Measurements from ENCODE around the gene TTC9C.
A peak's percentile ranks its signal among the peaks of the same experiment; 100 is the strongest.
"Not testable (repeated sequence)": the region's sequence is repeated elsewhere in the genome, so short reads cannot be mapped to it uniquely, and the experiment has no call there.

Gene TTC9C

DNA sequence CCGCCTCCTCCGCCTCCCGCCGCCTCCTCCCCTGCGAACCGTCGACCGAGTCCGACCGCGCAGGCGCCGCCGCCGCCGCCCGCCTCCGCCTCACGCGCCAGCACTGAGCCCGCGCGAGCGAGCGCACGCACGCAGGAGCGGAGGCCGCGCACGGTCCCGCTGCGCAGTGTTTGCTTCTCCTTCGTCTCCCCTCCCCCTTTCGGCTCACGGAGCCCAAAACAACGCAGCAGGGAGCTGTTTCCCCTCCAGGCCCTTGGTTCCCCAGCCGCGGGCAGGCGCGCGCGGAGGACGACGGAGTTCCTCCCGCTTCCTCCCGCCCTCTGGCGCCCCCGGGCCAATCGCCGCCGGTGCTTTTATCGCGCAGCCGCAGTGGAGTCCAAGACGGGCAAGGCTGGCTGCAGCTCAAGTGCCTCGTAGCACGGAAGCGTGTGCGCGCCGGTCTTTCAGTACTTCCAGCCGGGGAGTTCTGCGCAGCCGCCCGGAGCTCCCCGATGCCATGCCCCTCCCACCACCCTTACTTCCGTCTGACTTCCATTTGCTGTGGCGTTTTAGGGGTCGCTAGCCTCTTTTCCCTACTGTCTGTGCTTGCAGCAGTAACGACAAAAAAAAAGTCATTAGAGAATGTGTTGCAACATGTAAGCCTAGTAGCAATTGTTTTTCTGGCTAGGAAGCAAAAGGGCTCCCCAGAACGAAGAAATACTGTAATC lies 968 bp upstream of the TTC9C start, which contains the start of gene HNRNPUL2:
Gene HNRNPUL2, minus strand, starts transcription at position 293 of the 707 bp plus-strand sequence. CDS start 301 bp downstream, outside the sequence.
- TF ChIP-seq, protein P1, sequence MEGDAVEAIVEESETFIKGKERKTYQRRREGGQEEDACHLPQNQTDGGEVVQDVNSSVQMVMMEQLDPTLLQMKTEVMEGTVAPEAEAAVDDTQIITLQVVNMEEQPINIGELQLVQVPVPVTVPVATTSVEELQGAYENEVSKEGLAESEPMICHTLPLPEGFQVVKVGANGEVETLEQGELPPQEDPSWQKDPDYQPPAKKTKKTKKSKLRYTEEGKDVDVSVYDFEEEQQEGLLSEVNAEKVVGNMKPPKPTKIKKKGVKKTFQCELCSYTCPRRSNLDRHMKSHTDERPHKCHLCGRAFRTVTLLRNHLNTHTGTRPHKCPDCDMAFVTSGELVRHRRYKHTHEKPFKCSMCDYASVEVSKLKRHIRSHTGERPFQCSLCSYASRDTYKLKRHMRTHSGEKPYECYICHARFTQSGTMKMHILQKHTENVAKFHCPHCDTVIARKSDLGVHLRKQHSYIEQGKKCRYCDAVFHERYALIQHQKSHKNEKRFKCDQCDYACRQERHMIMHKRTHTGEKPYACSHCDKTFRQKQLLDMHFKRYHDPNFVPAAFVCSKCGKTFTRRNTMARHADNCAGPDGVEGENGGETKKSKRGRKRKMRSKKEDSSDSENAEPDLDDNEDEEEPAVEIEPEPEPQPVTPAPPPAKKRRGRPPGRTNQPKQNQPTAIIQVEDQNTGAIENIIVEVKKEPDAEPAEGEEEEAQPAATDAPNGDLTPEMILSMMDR (conservative IDR thresholded peaks at IDR 0.05; ENCODE audit: low read depth, low read length) = peak; percentile 22

DNA sequence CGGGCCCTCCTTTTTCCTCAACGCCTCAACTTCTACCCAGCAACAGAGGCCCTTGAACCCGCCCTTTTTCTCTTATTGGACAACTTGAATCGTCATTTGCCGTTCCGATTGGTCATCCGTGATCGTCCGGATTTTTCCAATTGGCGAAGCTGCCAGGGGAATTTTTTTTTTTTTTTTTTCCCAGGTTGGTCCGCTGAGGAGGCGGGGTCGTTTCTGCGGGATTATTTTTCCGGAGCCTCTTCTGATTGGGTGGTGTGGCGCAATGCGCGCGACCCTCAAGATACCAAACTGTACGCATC lies 465 bp upstream of the TTC9C start:
- peak; percentile 90 for DNase-seq (ENCODE audit: low read depth)
- TF ChIP-seq, protein P1 (conservative IDR thresholded peaks at IDR 0.05; ENCODE audit: low read depth, low read length) = no peak
- H3K4me3 ChIP-seq (ENCODE audit: low read length) = peak overlapping the region; percentile 84

More for the DNA sequence above, 968 bp upstream of the TTC9C start, which contains the start of gene HNRNPUL2:
- peak within 1 kb of the TSS; percentile 84 for H3K4me3 ChIP-seq (ENCODE audit: low read length)
- DNase-seq (ENCODE audit: low read depth) = peak; percentile 96

DNA sequence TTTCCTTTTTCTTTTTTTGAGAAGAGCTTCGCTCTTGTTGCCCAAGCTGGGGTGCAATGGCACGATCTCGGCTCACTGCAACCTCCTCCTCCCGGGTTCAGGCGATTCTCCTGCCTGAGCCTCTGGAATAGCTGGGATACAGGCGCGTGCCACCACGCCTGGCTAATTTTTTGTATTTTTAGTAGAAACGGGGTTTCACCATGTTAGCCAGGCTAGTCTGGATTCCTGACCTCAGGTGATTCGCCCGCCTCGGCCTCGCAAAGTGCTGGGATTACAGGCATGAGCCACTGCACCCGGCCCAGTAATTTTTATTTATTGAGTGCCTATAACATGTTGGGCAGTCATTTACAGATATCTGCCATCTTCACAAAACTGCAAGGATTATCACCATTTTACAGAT lies 1.8 kb downstream of the TTC9C start:
- peak overlapping the region; percentile 84 for H3K4me3 ChIP-seq (ENCODE audit: low read length)
- not testable (repeated sequence) for DNase-seq (ENCODE audit: low read depth)

DNA sequence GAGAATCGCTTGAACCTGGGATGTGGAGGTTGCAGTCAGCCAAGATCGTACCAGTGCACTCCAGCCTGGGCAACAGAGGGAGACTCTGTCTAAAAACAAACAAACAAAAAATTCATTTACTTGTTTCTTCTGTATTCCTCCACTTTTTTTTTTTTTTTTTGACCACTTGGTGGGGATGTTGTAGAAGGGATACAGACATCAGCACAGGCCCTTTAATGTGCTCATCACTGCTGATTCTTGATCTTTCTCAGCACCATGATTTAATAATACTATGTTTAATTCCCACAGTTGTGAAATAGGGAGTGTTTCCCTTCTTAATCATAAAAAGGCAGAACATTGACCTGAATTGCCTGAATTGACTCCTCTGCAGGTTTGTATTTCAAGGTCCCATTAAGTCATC lies 4.5 kb downstream of the TTC9C start:
- TF ChIP-seq, protein P1 (conservative IDR thresholded peaks at IDR 0.05; ENCODE audit: low read depth, low read length) = peak; percentile 8

DNA sequence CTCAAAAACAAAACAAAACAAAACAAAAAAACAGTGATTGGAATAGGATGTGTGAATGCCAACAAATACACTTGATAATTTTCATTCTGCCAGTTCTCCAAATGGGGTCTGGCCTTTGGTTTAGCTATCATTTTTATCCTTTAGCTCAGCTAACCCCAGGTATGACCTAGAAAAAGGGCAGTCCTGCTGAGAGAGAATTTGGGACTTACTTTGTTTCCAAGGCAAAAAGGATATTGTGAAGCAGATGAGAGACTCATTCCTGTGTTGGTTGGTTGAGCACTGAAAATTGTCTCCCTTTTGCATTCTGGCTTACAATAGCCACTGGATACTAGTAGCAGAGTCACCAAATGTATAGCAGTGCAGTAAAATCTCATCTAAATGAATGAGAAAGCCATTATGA lies 8.9 kb downstream of the TTC9C start:
- no peak overlapping the region for H3K4me3 ChIP-seq (ENCODE audit: low read length)
- no peak for DNase-seq (ENCODE audit: low read depth)
- TF ChIP-seq, protein P1 (conservative IDR thresholded peaks at IDR 0.05; ENCODE audit: low read depth, low read length) = no peak

More for the DNA sequence above, 4.5 kb downstream of the TTC9C start:
- DNase-seq (ENCODE audit: low read depth) = no peak
- H3K4me3 ChIP-seq (ENCODE audit: low read length) = no peak overlapping the region

DNA sequence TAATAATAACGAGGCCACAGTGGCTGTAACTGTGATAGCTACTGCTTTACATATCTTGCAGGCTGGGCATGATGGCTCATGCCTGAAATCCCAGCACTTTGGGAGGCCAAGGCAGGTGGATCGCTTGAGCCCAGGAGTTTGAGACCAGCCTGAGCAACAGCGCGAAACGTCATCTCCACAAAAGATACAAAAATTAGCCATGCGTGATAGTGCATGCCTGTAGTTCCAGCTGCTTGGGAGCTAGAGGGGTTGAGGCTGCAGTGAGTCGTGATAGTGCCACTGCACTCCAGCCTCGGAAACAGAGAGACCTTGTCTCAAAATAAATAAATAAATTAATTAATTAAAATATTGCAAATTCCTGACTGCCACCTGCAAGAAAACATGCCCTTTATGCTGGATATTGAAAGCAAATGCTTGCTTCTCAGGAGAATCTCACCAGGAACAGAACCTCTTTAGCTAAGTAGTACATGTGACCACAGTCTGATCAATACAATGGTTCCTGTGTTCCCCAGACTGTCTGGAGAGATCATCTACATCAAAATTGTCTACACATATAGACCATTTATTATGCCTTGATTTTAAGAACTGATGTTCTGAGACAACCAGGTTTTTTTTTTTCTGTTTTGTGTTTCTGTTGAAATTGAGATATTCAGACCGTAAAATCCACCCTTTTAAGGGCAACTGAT lies 19.3 kb downstream of the TTC9C start:
- H3K4me3 ChIP-seq (ENCODE audit: low read length) = no peak overlapping the region
- TF ChIP-seq, protein P1 (conservative IDR thresholded peaks at IDR 0.05; ENCODE audit: low read depth, low read length) = no peak
- DNase-seq (ENCODE audit: low read depth) = no peak

DNA sequence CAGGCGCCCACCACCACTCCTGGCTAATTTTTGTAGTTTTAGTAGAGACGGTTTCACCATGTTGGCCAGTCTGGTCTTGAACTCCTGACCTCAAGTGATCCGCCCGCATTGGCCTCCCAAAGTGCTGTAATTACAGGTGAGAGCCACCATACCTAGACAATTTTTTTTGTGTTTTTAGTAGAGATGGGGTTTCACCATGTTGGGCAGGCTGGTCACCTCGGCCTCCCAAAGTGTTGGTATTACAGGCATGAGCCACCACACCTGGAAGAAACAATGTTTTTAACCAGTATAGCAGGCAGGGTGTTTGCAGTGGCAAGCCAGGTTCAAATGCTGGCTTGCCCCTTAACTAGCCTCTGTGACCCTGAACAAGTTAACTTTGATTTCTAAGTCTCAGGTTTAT lies 21.6 kb downstream of the TTC9C start:
- not testable (repeated sequence) for H3K4me3 ChIP-seq (ENCODE audit: low read length); DNase-seq (ENCODE audit: low read depth)

DNA sequence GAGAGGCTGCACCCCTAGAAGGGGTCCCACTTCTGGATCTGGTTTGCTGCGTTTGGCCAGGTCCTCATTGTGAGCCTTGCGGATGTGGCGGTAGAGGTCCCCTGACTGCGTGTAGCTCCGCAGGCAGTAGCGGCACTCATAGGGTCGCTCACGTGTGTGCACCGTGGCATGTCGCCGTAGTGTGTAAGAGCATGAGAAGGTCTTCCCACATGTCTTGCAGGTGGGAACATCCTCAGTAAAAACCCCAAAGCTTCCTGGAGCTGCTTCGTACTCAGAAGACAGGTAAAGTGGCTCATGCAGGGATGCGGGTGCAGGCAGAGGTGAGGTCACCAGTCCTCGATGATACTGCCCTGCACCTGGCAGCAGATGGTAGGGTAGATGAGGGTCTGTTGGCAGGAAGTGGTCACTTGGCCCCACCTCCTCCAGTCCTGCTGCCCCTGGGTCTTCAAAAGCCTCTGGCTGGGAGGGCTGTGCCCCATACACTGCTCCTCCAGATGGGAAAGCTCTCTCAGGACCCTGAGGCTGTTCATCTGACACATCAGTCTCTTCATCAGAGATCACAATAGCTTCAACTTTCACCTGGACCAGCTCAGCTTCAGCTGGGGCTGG lies 24.0 kb downstream of the TTC9C start:
- TF ChIP-seq, protein P1 (conservative IDR thresholded peaks at IDR 0.05; ENCODE audit: low read depth, low read length) = no peak
- H3K4me3 ChIP-seq (ENCODE audit: low read length) = no peak overlapping the region
- DNase-seq (ENCODE audit: low read depth) = no peak

Data from retinal pigment epithelial cell (primary cell).